ENCODE measurements around the gene SYMPK. TPM values are rescaled to one million over a fixed set of nuclear protein-coding genes. Genes with fewer than 3 reads are reported as not detected.

The SYMPK gene
- total RNA-seq, 1 donor = 42.0 TPM

- no peaks in the 10 kb centered on the region for H4K20me1 ChIP-seq (ENCODE audit: insufficient read depth, low read length)
- no peaks in the 10 kb centered on the region for H3K36me3 ChIP-seq (ENCODE audit: insufficient read depth, low read length)
- peaks cover 13% of the 10 kb centered on the region for H3K79me2 ChIP-seq (ENCODE audit: insufficient read depth, low read length)
- no peak overlapping the region for H2AFZ ChIP-seq (ENCODE audit: low read length)
- H3K4me2 ChIP-seq (ENCODE audit: insufficient read depth, low read length) = no peak overlapping the region
- peaks cover 46% of the 10 kb centered on the region for H3K27me3 ChIP-seq (ENCODE audit: insufficient read depth, low read length)
- peak; percentile 81 for DNase-seq (ENCODE audit: insufficient read length, low spot score, missing footprints)
- H3K27ac ChIP-seq (ENCODE audit: low read depth, low read length) = no peak overlapping the region
- H3K4me3 ChIP-seq (ENCODE audit: insufficient read depth, low read length) = no peak overlapping the region
- H3K4me1 ChIP-seq (ENCODE audit: insufficient read depth, low read length) = peaks cover 5% of the 10 kb centered on the region
- TF ChIP-seq CTCF (IDR thresholded peaks at IDR 0.05; ENCODE audit: extremely low read depth, low read depth, low read length) = no peak
- H3K9me3 ChIP-seq (ENCODE audit: low read depth, low read length) = no peaks in the 10 kb centered on the region
Observed at GRCh38 chr19:45866400-45867176, 3.6 kb upstream of the SYMPK start.

- no peak overlapping the region for H3K4me2 ChIP-seq (ENCODE audit: insufficient read depth, low read length)
- no peak overlapping the region for H2AFZ ChIP-seq (ENCODE audit: low read length)
- H3K4me1 ChIP-seq (ENCODE audit: insufficient read depth, low read length) = peaks cover 7% of the 10 kb centered on the region
- H3K4me3 ChIP-seq (ENCODE audit: insufficient read depth, low read length) = no peak overlapping the region
- no peak overlapping the region for H3K27ac ChIP-seq (ENCODE audit: low read depth, low read length)
- DNase-seq (ENCODE audit: insufficient read length, low spot score, missing footprints) = peak; percentile 83
- H3K9me3 ChIP-seq (ENCODE audit: low read depth, low read length) = no peaks in the 10 kb centered on the region
- peaks cover 46% of the 10 kb centered on the region for H3K27me3 ChIP-seq (ENCODE audit: insufficient read depth, low read length)
- no peak for TF ChIP-seq CTCF (IDR thresholded peaks at IDR 0.05; ENCODE audit: extremely low read depth, low read depth, low read length)
- H3K79me2 ChIP-seq (ENCODE audit: insufficient read depth, low read length) = peaks cover 25% of the 10 kb centered on the region
- H4K20me1 ChIP-seq (ENCODE audit: insufficient read depth, low read length) = no peaks in the 10 kb centered on the region
- H3K36me3 ChIP-seq (ENCODE audit: insufficient read depth, low read length) = no peaks in the 10 kb centered on the region
Observed at GRCh38 chr19:45865269-45865948, 2.5 kb upstream of the SYMPK start.

- Histone ChIP-seq H3K79me2 (ENCODE audit: insufficient read depth, low read length) (peaks cover 32% of the 10 kb centered on the region), H3K36me3 (ENCODE audit: insufficient read depth, low read length) (peaks cover 6% of the 10 kb centered on the region), H3K9me3 (ENCODE audit: low read depth, low read length) (no peaks in the 10 kb centered on the region), H4K20me1 (ENCODE audit: insufficient read depth, low read length) (no peaks in the 10 kb centered on the region), H3K27ac (ENCODE audit: low read depth, low read length) (no peak overlapping the region), H3K4me1 (ENCODE audit: insufficient read depth, low read length) (peaks cover 7% of the 10 kb centered on the region), H3K27me3 (ENCODE audit: insufficient read depth, low read length) (peaks cover 46% of the 10 kb centered on the region), H3K4me3 (ENCODE audit: insufficient read depth, low read length) (no peak overlapping the region), H2AFZ (ENCODE audit: low read length) (no peak overlapping the region), H3K4me2 (ENCODE audit: insufficient read depth, low read length) (no peak overlapping the region)
- TF ChIP-seq CTCF (IDR thresholded peaks at IDR 0.05; ENCODE audit: extremely low read depth, low read depth, low read length) = no peak
- DNase-seq (ENCODE audit: insufficient read length, low spot score, missing footprints) = no peak
Observed at GRCh38 chr19:45864629-45865082, 1.7 kb upstream of the SYMPK start.
